GM12892 (cell line): ENCODE data around the gene RASSF1.
A peak's percentile ranks its signal among the peaks of the same experiment; 100 is the strongest.

Experiments
- DNase-seq: peaks from one replicate; pipeline ENCODE4 v3.0.0; 2011; ENCODE audit not compliant: insufficient read length
- FAIRE-seq: peaks from 2 replicates; lab custom pipeline; 2011; peaks lifted over from hg19 to GRCh38; lab: Jason Lieb, UNC
- POLR2A ChIP-seq: IDR thresholded peaks from 2 replicates; pipeline ENCODE4 v1.6.1; 2011; ENCODE audit warnings: low read depth, low read length, control low read depth
- POLR2AphosphoS5 ChIP-seq: IDR thresholded peaks from 2 replicates; pipeline ENCODE4 v1.6.1; 2011; ENCODE audit warnings: low read depth, low read length, control low read depth
- TAF1 ChIP-seq: IDR thresholded peaks from 2 replicates; pipeline ENCODE4 v1.6.1; 2011; ENCODE audit warnings: low read depth, mild to moderate bottlenecking, control low read depth, low read length, borderline replicate concordance

The RASSF1 gene

DNA sequence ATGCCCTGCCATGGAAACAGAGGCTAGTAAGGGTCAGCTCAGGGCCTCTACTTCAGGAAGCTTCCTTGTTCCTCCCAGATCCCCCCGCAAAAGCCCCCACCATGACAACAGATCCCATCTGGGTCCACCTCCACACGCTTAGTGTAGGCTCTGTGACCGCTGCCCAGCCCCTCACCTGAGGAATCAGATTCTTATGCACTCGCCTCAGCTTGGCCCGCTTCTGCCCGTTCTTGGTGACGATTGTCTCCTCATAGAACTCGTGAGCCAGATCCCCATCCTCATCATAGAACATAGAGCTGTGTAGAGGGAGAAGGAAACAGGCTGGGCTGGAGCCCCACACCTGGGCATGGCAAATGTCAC lies 14.5 kb downstream of the RASSF1 start:
- FAIRE-seq, result no peak
- TF ChIP-seq POLR2AphosphoS5 (no peak), POLR2A (no peak), TAF1 (no peak)

DNA sequence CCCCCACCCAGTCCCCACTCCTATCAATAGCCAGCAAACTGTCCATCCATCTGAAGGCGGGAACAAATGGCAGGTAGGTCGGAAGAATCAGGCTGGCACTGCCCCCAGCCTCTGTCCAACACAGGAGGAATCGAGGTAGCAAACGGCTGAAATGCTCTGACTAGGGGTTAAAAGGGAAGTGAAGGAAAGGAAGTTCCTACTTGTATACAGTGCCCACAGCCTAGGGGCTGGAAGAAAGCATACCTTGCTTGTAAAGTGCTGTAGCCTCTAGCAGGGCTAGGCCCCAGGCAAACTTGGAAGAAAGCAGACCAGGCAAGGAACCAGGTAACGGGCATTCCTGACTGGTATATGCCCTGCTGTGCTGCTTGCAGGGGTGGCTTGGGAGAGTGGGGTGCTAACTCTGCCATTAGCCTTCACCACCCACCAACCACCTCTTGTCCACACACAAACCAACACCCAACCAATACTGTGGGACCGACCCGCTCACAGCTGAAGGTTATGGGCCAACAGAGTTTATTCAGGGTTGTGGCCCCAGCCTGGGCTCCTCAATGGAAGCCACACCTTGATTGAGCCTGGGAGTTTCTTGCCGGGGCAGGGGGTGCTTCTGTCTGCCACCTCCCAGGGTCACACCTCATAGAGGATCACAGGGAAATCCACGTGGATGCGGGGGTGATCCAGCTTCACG lies 15.0 kb downstream of the RASSF1 start:
- FAIRE-seq (no peak), DNase-seq (no peak)
- TF ChIP-seq TAF1, result no peak
- TF ChIP-seq POLR2AphosphoS5, result no peak
- no peak for TF ChIP-seq POLR2A

More for the DNA sequence above, 14.5 kb downstream of the RASSF1 start:
- DNase-seq, result no peak

- no peak for DNase-seq
- TF ChIP-seq TAF1 (no peak), POLR2A (no peak), POLR2AphosphoS5 (no peak)
- no peak for FAIRE-seq
Measured at GRCh38 chr3:50325113-50325480, 15.5 kb downstream of the RASSF1 start.

DNA sequence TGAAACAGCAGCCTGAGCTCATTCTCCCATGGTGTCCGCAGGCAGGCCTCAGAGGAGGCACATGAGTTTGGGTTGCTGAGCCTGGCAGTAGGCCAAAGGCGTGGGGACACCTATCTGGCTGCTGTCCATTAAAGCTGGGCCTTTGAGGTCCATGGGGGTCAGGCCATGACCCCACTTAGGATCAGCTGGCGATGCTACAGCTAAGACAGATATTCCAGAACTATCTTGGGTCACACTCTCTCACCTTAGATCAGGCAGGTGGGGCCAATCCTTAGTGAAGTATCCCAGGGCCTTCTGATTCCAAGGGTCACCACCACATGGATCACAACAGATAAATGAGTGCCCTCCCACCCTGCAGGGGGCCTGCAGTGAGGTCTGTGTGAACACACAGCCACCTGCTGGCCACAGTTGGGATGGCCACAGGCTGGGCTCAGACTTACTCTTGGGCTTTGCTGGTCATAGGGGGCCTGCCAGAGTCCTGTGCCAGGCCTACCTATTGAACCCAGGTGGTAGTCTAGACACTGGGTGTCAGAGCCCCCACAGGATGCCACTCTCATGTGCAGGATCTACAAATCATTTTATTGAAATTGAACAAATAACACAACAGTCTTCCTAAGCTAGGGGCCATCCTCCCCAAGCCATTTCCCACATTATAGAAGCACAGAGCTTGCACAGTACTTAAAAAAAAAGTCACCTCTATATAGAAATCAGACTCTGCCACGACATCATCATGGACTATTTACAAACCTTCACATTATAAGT lies 16.1 kb downstream of the RASSF1 start:
- DNase-seq (peak; percentile 54), FAIRE-seq (peak; percentile 48)
- TF ChIP-seq POLR2AphosphoS5 (no peak), POLR2A (no peak), TAF1 (no peak)

DNA sequence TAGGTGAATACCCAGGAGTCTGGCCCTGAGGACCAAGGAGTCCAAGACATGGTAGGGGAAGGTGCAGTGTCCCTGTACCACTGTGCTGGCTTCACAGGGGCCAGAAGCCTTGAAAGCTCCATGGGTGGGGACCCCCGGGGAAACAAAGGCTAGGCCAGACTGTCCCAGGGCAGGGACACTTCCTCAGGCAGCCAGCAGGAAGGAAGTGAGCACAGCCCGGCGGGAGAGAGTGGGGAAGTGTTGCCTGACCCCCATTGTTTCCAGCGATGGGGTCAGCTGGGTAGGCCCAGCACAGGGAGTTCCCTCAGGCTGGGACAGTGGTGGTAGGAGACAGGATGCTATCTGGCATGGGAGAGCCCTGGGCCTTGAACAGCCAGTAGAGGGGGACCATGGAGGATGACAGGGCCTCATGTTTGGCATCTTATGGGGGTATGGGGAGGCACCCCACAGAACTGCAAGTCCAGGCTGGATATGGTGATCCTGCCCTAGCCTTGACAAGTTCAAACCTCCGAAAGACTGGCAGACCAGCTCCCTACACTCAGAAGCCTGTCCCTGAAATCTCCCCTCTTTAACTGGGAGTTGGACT lies 16.9 kb downstream of the RASSF1 start:
- TF ChIP-seq POLR2AphosphoS5, result no peak
- TF ChIP-seq TAF1, result no peak
- TF ChIP-seq POLR2A, result peak; percentile 26; the same call in 1 of the 2 replicates
- no peak for FAIRE-seq

DNA sequence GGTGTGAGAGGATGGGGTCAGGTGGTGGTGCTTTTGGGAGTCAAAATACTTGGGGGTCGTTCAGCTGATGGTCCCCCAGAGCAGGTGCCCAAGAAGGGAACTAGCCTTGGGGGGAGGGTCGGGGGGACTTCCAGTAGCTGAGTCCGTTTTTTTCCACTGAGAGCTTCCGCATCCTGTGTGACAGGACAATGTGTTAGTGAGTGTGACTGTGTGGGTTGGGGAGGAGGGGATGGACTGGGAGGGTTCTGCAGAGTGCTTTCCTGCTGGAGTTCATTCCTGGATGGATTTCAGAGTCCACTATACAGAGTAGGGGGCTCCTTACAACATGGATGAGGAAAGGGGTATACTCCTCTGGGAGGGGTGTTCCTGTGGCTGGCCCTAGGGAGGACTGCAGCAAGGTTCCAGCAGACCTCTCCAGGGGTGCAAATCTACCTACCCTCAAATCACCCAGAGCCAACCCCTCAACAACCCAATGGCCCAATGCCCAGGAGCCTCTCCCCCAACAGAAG lies 17.5 kb downstream of the RASSF1 start:
- no peak for FAIRE-seq
- no peak for DNase-seq
- no peak for TF ChIP-seq POLR2A
- no peak for TF ChIP-seq POLR2AphosphoS5
- no peak for TF ChIP-seq TAF1

More for the DNA sequence above, 16.9 kb downstream of the RASSF1 start:
- DNase-seq, result no peak

DNA sequence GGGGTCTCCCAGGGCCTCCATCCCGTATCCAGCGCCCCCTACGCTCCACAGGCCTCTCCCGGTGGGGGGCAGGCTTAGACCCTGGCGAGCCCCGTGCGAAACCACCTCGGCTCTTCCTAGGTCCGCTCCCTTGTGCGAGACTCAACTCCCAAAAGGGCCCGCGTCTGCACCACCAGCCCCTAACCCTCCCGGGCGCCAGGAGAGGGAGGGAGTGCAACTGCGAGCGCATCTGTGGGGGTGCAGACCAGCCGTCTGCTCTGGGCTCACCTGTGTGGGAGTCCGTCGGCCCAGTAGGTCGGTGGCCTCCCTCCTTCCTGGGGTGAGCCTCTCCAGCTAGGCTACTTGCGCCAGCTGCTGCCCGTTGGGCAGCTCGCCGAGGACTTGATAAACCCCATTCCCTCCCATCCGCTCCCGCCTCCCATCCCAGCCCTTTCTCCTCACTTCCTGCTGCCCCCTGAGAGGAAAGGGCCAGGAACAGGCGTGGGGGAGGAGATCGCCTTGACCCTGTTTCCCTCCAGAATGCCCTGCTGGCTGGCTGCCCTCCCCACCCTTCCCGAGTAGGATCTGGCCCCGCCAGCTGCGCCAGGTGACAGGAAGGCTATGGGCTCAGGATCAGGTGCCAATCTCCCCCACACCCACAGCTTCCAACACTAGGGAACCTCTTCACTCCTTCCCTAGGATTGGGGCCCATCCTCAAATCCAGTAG lies 18.1 kb downstream of the RASSF1 start, which contains the start of gene HYAL2:
Gene HYAL2 (minus strand): TSS at position 360 of the 706 bp plus-strand sequence. CDS start 2,256 bp downstream, outside the sequence.
- FAIRE-seq (no peak), DNase-seq (no peak)
- no peak for TF ChIP-seq POLR2AphosphoS5
- TF ChIP-seq TAF1, result no peak
- TF ChIP-seq POLR2A, result no peak

DNA sequence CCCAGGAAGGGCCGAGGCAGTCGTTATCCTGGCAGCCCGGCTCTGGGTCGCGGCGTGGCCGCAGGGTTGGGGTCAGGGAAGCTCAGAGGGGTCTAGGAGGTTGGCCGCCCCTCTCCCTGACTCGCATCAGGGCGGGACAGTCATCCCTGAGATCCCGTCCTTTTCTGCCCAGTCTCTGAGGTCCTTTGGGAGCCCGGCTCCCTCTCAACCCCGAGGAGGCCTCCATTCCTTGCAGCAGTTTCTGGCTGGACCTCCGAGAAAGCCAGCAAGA lies 18.6 kb downstream of the RASSF1 start:
- FAIRE-seq (no peak), DNase-seq (no peak)
- TF ChIP-seq TAF1 (no peak), POLR2AphosphoS5 (no peak), POLR2A (no peak)

DNA sequence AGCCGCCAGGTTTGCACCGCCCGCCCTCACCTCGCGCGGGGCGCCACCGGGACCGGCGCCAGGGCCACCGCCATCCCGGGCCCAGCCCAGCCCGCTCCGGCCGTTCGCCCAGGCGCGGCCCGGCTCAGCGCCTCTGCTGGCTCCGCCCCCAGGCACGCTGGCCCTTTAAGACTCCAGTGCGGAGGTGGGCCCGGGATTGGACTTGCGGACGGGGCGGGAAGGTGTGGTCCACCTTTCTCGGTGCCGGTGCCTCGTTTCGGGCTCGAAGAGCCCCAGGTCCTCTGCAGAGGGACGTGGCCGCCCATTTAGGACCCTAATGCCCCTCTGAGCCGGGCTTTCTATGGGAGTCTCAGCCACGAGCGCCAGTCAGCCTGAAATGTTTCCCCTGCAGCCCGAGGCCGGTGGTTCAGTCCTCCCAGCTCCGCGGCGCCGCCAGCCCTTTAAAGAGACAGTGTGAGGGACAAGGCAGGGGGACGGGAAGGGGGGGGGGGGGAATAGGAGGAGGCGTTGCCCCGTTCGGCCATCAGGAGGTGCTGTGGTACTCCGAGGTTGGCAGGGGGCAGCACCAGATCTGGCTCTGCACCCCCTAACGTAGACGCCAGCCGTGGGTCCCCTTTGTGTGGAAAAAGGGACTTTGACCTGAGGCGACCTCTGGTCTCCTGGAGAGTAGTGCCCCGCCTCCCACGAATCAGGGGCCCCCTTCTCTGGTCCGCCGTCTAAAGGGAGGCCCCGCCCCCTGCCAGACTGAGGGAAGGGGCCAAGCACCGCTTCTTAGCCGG lies 19.1 kb downstream of the RASSF1 start:
- peak; percentile 94 for DNase-seq
- peak; percentile 83; the same call in 1 of the 2 replicates for TF ChIP-seq POLR2A
- TF ChIP-seq POLR2AphosphoS5, result no peak
- TF ChIP-seq TAF1, result 0 out of 2 replicates have a peak, but pooled peaks have one; percentile 6
- FAIRE-seq, result peak; percentile 97

DNA sequence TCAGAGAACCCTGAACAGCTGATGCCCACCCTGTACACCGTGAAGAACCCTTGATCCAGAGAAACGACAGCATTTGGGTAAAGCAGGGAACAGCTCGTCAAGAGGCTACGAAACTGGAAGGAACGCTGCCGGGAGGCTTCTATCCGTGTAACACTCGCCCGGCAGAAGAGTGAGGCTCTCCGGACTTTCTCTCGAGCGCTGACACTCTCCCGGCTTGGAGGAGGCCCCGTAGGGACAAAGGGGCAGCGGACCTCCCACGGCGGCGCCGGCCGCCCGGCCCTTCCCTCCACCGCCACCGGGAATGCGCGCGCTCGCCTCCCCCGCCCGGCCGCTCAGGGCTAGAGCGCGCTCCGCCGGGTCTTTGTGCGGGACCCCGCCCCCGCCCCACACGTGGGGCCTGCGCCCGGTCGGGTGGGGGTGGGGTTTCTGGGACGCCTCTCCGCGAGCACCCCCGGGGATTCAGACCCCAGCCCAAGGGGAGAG lies 19.7 kb downstream of the RASSF1 start:
- DNase-seq (peak; percentile 80), FAIRE-seq (no peak)
- no peak for TF ChIP-seq POLR2AphosphoS5
- TF ChIP-seq POLR2A, result no peak
- TF ChIP-seq TAF1, result no peak
